SK-N-SH treated with all-trans-retinoic acid at 6 μM for 48 hours (cell line): ENCODE measurements around the gene BHLHA15.

Experiments used
- ARNTL ChIP-seq: fragments of 450-650 bp; formaldehyde crosslinking; IDR thresholded peaks from 2 replicates; pipeline ENCODE4 v1.5.0; 2020; ENCODE audit warnings: low read depth, mild to moderate bottlenecking, moderate library complexity, borderline replicate concordance
- CREB5 ChIP-seq: fragments of 250-450 bp; sonication (Bioruptor Pico); IDR thresholded peaks from 2 replicates; pipeline ENCODE4 v1.5.1; 2020; ENCODE audit warnings: low read depth, mild to moderate bottlenecking, moderate library complexity
- PATZ1 ChIP-seq: fragments of 250-450 bp; sonication (Bioruptor Pico); IDR thresholded peaks from 2 replicates; pipeline ENCODE4 v1.8.0; 2020; ENCODE audit warnings: mild to moderate bottlenecking, moderate library complexity, borderline replicate concordance
- POU6F1 ChIP-seq: fragments of 250-450 bp; sonication (Bioruptor Pico); IDR thresholded peaks from 2 replicates; pipeline ENCODE4 v1.8.0; 2021; ENCODE audit warnings: low read depth, mild to moderate bottlenecking, moderate library complexity, borderline replicate concordance
- PPARA ChIP-seq: fragments of 250-450 bp; sonication (Bioruptor Pico); IDR thresholded peaks from 2 replicates; pipeline ENCODE4 v1.5.0; 2020; ENCODE audit warnings: mild to moderate bottlenecking, borderline replicate concordance
- RARB ChIP-seq: fragments of 250-450 bp; sonication (Bioruptor Pico); IDR thresholded peaks from 2 replicates; pipeline ENCODE4 v1.8.0; 2021; ENCODE audit warnings: mild to moderate bottlenecking, moderate library complexity
- SNAI2 ChIP-seq: fragments of 250-450 bp; sonication (Bioruptor Pico); IDR thresholded peaks from 2 replicates; pipeline ENCODE4 v1.5.0; 2020; ENCODE audit warnings: mild to moderate bottlenecking, moderate library complexity
- TOX ChIP-seq: fragments of 250-450 bp; sonication (Bioruptor Pico); IDR thresholded peaks from 2 replicates; pipeline ENCODE4 v1.8.0; 2021; ENCODE audit warnings: mild to moderate bottlenecking, moderate library complexity, borderline replicate concordance
- TSHZ2 ChIP-seq: fragments of 250-450 bp; sonication (Bioruptor Pico); IDR thresholded peaks from 2 replicates; pipeline ENCODE4 v1.5.0; 2020; ENCODE audit warnings: mild to moderate bottlenecking, moderate library complexity
- ZC3H10 ChIP-seq: fragments of 250-450 bp; sonication (Bioruptor Pico); IDR thresholded peaks from 2 replicates; pipeline ENCODE4 v1.5.1; 2021; ENCODE audit warnings: mild to moderate bottlenecking, moderate library complexity
- ZFP3 ChIP-seq: fragments of 250-450 bp; sonication (Bioruptor Pico); IDR thresholded peaks from 2 replicates; pipeline ENCODE4 v1.5.0; 2020; ENCODE audit warnings: mild to moderate bottlenecking, moderate library complexity
- ZFP30 ChIP-seq: fragments of 450-650 bp; formaldehyde crosslinking; IDR thresholded peaks from 2 replicates; pipeline ENCODE4 v1.5.0; 2022; ENCODE audit warnings: mild to moderate bottlenecking, moderate library complexity
- ZNF8 ChIP-seq: fragments of 450-650 bp; formaldehyde crosslinking; IDR thresholded peaks from 2 replicates; pipeline ENCODE4 v1.5.0; 2020; ENCODE audit warnings: mild to moderate bottlenecking, moderate library complexity

- TF ChIP-seq PATZ1 (CRISPR knock-in tag) (no peak), ZFP30 (CRISPR knock-in tag) (no peak), POU6F1 (CRISPR knock-in tag) (no peak), TOX (CRISPR knock-in tag) (no peak), TSHZ2 (CRISPR knock-in tag) (no peak), ZFP3 (CRISPR knock-in tag) (no peak), RARB (CRISPR knock-in tag) (no peak), ARNTL (CRISPR knock-in tag) (no peak), SNAI2 (CRISPR knock-in tag) (no peak), CREB5 (CRISPR knock-in tag) (no peak), PPARA (no peak), ZNF8 (CRISPR knock-in tag) (no peak), ZC3H10 (CRISPR knock-in tag) (no peak)
These were observed 16.4 kb upstream of the BHLHA15 start for GRCh38 chr7:98194672-98195457.
